ENCODE results near the gene MYO3B.
"Not testable (repeated sequence)": the region's sequence is repeated elsewhere in the genome, so short reads cannot be mapped to it uniquely, and the experiment has no call there.

MYO3B gene

GRCh38 chr2:170446078-170446477 is 268.1 kb downstream of the MYO3B start:
- no peak for DNase-seq

- no peak for DNase-seq
Observed at GRCh38 chr2:170449034-170449433, 271.1 kb downstream of the MYO3B start.

- no peak for DNase-seq
Observed at GRCh38 chr2:170454471-170455372, 276.8 kb downstream of the MYO3B start.

- no peak for DNase-seq
Observed at GRCh38 chr2:170455617-170456426, 277.9 kb downstream of the MYO3B start.

GRCh38 chr2:170456914-170457313 is 279.0 kb downstream of the MYO3B start:
- no peak for DNase-seq

GRCh38 chr2:170457742-170458141 is 279.8 kb downstream of the MYO3B start:
- no peak for DNase-seq

- no peak for DNase-seq
Observed at GRCh38 chr2:170461889-170462288, 283.9 kb downstream of the MYO3B start.

- DNase-seq = no peak
Observed at GRCh38 chr2:170462433-170463205, 284.7 kb downstream of the MYO3B start.

GRCh38 chr2:170463206-170463537 is 285.2 kb downstream of the MYO3B start:
- DNase-seq = no peak

- DNase-seq = no peak
Observed at GRCh38 chr2:170464268-170464667, 286.3 kb downstream of the MYO3B start.

GRCh38 chr2:170465241-170465640 is 287.3 kb downstream of the MYO3B start:
- DNase-seq = no peak

GRCh38 chr2:170466632-170467031 is 288.7 kb downstream of the MYO3B start:
- DNase-seq = no peak

GRCh38 chr2:170467568-170468422 is 289.8 kb downstream of the MYO3B start:
- DNase-seq = no peak

- no peak for DNase-seq
Observed at GRCh38 chr2:170468557-170468956, 290.6 kb downstream of the MYO3B start.

GRCh38 chr2:170472498-170472897 is 294.6 kb downstream of the MYO3B start:
- not testable (repeated sequence) for DNase-seq

- DNase-seq = no peak
Observed at GRCh38 chr2:170475878-170476277, 297.9 kb downstream of the MYO3B start.

- no peak for DNase-seq
Observed at GRCh38 chr2:170477630-170478029, 299.7 kb downstream of the MYO3B start.

GRCh38 chr2:170481201-170481600 is 303.3 kb downstream of the MYO3B start:
- no peak for DNase-seq

- DNase-seq = no peak
Observed at GRCh38 chr2:170484552-170484951, 306.6 kb downstream of the MYO3B start.

GRCh38 chr2:170485254-170486026 is 307.5 kb downstream of the MYO3B start:
- no peak for DNase-seq

GRCh38 chr2:170486730-170487129 is 308.8 kb downstream of the MYO3B start:
- no peak for DNase-seq
